K562 (cell line): ENCODE data around the gene RNASET2. TPM values are rescaled to one million over a fixed set of nuclear protein-coding genes. Genes with fewer than 3 reads are reported as not detected.

ENCODE experiments used
- ATAC-seq: fragments of 200-7000 bp; cut with Tn5 transposase; 3 replicates; pipeline ENCODE4 v1.9.1; 2020; ENCODE audit warnings: moderate library complexity
- BruUV-seq: library from RNA; stranded (reverse); fragments of 400-500 nt; replicated peaks from 2 replicates; lab custom pipeline; 2021; lab: Mats Ljungman, UMichigan
- CTCF ChIA-PET: fragments of 300-600 bp; formaldehyde crosslinking; extraction: SDS; loops from one replicate; lab custom pipeline; 2021; ENCODE audit warnings: low intra/inter-chr PET ratio; lab: Yijun Ruan, JAX
- POLR2A ChIA-PET: fragments of 300-600, 350-650 bp; sonication (Branson Sonifier 250); formaldehyde crosslinking; extraction: SDS; loops from one replicate; lab custom pipeline; 2021; ENCODE audit warnings: antibody characterized with exemption, inconsistent platforms; lab: Yijun Ruan, JAX
- DNase-seq, 4 experiments: peaks; one replicate each; pipeline versions ENCODE4 v3.0.0 to v3.0.0-alpha.2; 2011 to 2018; ENCODE audit warnings: low spot score in 3 of 4, mixed read lengths in 3 of 4; ENCODE audit errors: extremely low read depth in 1 of 4
- FAIRE-seq: peaks from 2 replicates; lab custom pipeline; 2011; peaks lifted over from hg19 to GRCh38; lab: Jason Lieb, UNC
- H2AFZ ChIP-seq: 2 replicates; pipeline ENCODE4 v1.6.0; 2011; ENCODE audit warnings: low read depth, low read length, control low read depth, inconsistent platforms
- H3K27ac ChIP-seq: fragments of 200-600 bp; 3 replicates; pipeline ENCODE4 v1.8.0; 2011; ENCODE audit warnings: low read depth, mild to moderate bottlenecking, control low read depth, inconsistent platforms, low read length, moderate library complexity, mixed read lengths; ENCODE audit errors: extremely low read depth
- H3K27me3 ChIP-seq, 2 experiments: fragments of 300-600 bp in 1 of 2; 2 replicates in 1 of 2; 3 replicates in 1 of 2; pipeline versions ENCODE4 v1.6.0 to v1.8.0; 2011; ENCODE audit warnings: inconsistent platforms in 2 of 2, low read length in 2 of 2, mild to moderate bottlenecking in 1 of 2, mixed read lengths in 1 of 2, moderate library complexity in 1 of 2; ENCODE audit not compliant: control insufficient read depth in 2 of 2, insufficient read depth in 2 of 2
- H3K36me3 ChIP-seq: fragments of 300-600 bp; 3 replicates; pipeline ENCODE4 v1.8.0; 2011; ENCODE audit warnings: mild to moderate bottlenecking, low read length, inconsistent platforms; ENCODE audit not compliant: control insufficient read depth, insufficient read depth
- H3K4me1 ChIP-seq, 2 experiments: fragments of 200-600 bp in 1 of 2; replicated peaks in 1 of 2; 2 replicates in 1 of 2; 3 replicates in 1 of 2; pipeline versions ENCODE4 v1.5.1 to v1.8.0; 2011; ENCODE audit warnings: inconsistent platforms in 2 of 2, low read length in 2 of 2, mild to moderate bottlenecking in 1 of 2, mixed read lengths in 1 of 2, moderate library complexity in 1 of 2; ENCODE audit not compliant: control insufficient read depth in 2 of 2, insufficient read depth in 2 of 2
- H3K4me2 ChIP-seq: 2 replicates; pipeline ENCODE4 v1.6.1; 2011; ENCODE audit warnings: low read length, control low read depth, inconsistent platforms, mixed read lengths; ENCODE audit not compliant: insufficient read depth
- H3K4me3 ChIP-seq: fragments of 200-600 bp; sonication (generic), shearing (Covaris generic); 2 replicates; pipeline ENCODE4 v1.5.1; 2016; ENCODE audit warnings: control low read depth, inconsistent platforms
- H3K79me2 ChIP-seq: fragments of 200-600 bp; 3 replicates; pipeline ENCODE4 v1.8.0; 2011; ENCODE audit warnings: low read length, inconsistent platforms; ENCODE audit not compliant: control insufficient read depth, insufficient read depth
- H3K9ac ChIP-seq, 2 experiments: 2 replicates each; pipeline versions ENCODE4 v1.6.0 to v1.6.1; 2011; ENCODE audit warnings: low read depth in 2 of 2, low read length in 2 of 2, control low read depth in 1 of 2, inconsistent platforms in 1 of 2, mild to moderate bottlenecking in 1 of 2, mixed read lengths in 1 of 2; ENCODE audit not compliant: insufficient read depth in 1 of 2
- H3K9me1 ChIP-seq: one replicate; pipeline ENCODE4 v1.6.0; 2011; ENCODE audit warnings: inconsistent platforms, mild to moderate bottlenecking, low read length, moderate library complexity; ENCODE audit not compliant: control insufficient read depth, insufficient read depth
- H3K9me3 ChIP-seq: replicated peaks from 2 replicates; pipeline ENCODE4 v1.5.1; 2011; ENCODE audit warnings: low read depth, low read length, inconsistent platforms; ENCODE audit not compliant: control insufficient read depth, insufficient read depth
- H4K20me1 ChIP-seq: replicated peaks from 2 replicates; pipeline ENCODE4 v1.6.1; 2011; ENCODE audit warnings: low read length, inconsistent platforms, mixed read lengths; ENCODE audit not compliant: control insufficient read depth, insufficient read depth
- BDP1 ChIP-seq: IDR thresholded peaks from 3 replicates; pipeline ENCODE4 v1.6.1; 2011; ENCODE audit not compliant: insufficient read length, insufficient read depth
- ERF ChIP-seq: fragments of 450-650 bp; formaldehyde crosslinking; IDR thresholded peaks from 2 replicates; pipeline ENCODE4 v1.4.0; 2020; ENCODE audit warnings: mild to moderate bottlenecking, mixed read lengths
- GTF2B ChIP-seq: IDR thresholded peaks from 2 replicates; pipeline ENCODE4 v1.6.1; 2011; ENCODE audit not compliant: insufficient read length; ENCODE audit errors: extremely low read depth
- KAT2B ChIP-seq: IDR thresholded peaks from one replicate; pipeline ENCODE4 v1.6.1; 2012; ENCODE audit warnings: low read depth, mild to moderate bottlenecking, control low read depth, inconsistent platforms, low read length, moderate library complexity
- KAT8 ChIP-seq: fragments of 450-650 bp; IDR thresholded peaks from 2 replicates; pipeline ENCODE4 v1.6.1; 2016; ENCODE audit warnings: low read depth, mild to moderate bottlenecking
- MAFF ChIP-seq: IDR thresholded peaks from 2 replicates; pipeline ENCODE4 v1.6.1; 2012; ENCODE audit warnings: low read length, improper control_type of control experiment
- NFYB ChIP-seq: IDR thresholded peaks from 2 replicates; pipeline ENCODE4 v1.6.1; 2011; ENCODE audit warnings: mild to moderate bottlenecking, moderate library complexity; ENCODE audit not compliant: insufficient read length; ENCODE audit errors: extremely low read depth
- PHF21A ChIP-seq: fragments of 450-650 bp; IDR thresholded peaks from 2 replicates; pipeline ENCODE4 v1.6.1; 2017; ENCODE audit warnings: low read depth, borderline replicate concordance
- RBM14 ChIP-seq: fragments of 200-400 bp; formaldehyde crosslinking; IDR thresholded peaks from 2 replicates; pipeline ENCODE4 v1.6.1; 2018; ENCODE audit warnings: low read depth, mild to moderate bottlenecking, low read length, moderate library complexity, borderline replicate concordance; ENCODE audit not compliant: insufficient read depth
- RBM39 ChIP-seq: fragments of 200-400 bp; formaldehyde crosslinking; optimal IDR thresholded peaks from 2 replicates; pipeline ENCODE3; 2018; ENCODE audit warnings: low read depth, low read length
- RERE ChIP-seq: sonication (generic); formaldehyde crosslinking; IDR thresholded peaks from 2 replicates; pipeline ENCODE4 v1.8.0; 2023; ENCODE audit warnings: missing genetic modification reagents, mild to moderate bottlenecking, borderline replicate concordance
- ZFP30 ChIP-seq: fragments of 250-450 bp; sonication (Bioruptor Pico); IDR thresholded peaks from 2 replicates; pipeline ENCODE4 v1.8.0; 2022; ENCODE audit warnings: moderate library complexity, mild to moderate bottlenecking, inconsistent platforms, borderline replicate concordance
- ZNF551 ChIP-seq: fragments of 250-450 bp; sonication (Bioruptor Pico); IDR thresholded peaks from 2 replicates; pipeline ENCODE4 v1.5.0; 2021; ENCODE audit warnings: mild to moderate bottlenecking, moderate library complexity
- WGBS: fragments of 100-300 bp; shearing (Covaris generic); methylation state at CpG from one replicate; pipeline ENCODE4 v1.1.6; 2016; ENCODE audit warnings: low coverage, mixed read lengths; ENCODE audit not compliant: insufficient coverage; ENCODE audit errors: missing lambda C conversion rate; 5-methylcytosine and 5-hydroxymethylcytosine counted together
- in situ Hi-C: fragments of 300-500 bp; cut with MboI; formaldehyde crosslinking; loops from 4 replicates; pipeline ENCODE4 v1.15.0; 2018; ENCODE audit warnings: inconsistent platforms, mixed read lengths
- intact Hi-C: fragments of 100-400 bp; cut with micrococcal nuclease; formaldehyde crosslinking; loops from 2 replicates; pipeline ENCODE4 v1.14.2; 2022
- polyA plus RNA-seq, 8 experiments: library from polyadenylated mRNA; depleted of rRNA in 4 of 8; stranded (reverse) in 5 of 8; unstranded in 3 of 8; fragments of >200 nt; fragmentation: Nextera tagmentation in 2 of 8; fragmentation: Illumina TruSeq in 1 of 8; extraction: Ambion mirVana in 2 of 8; extraction: Trizol in 1 of 8; gene quantifications; 2 replicates each; pipeline versions ENCODE4 v1.2.1 to v1.2.3, GENCODE V29; 2011 to 2014; ENCODE audit warnings: inconsistent platforms in 1 of 8, missing spikeins in 1 of 8
- total RNA-seq, 7 experiments: library from RNA; depleted of rRNA in 6 of 7; stranded (reverse); fragments of >200 nt in 6 of 7; fragmentation: Illumina TruSeq in 2 of 7; extraction: Trizol in 2 of 7; gene quantifications; 2 replicates each; pipeline versions ENCODE4 v1.2.1 to v1.2.3, GENCODE V29; 2011 to 2021; ENCODE audit warnings: low replicate concordance in 1 of 7

The RNASET2 gene
- total and polyA plus RNA-seq, 9 of the 15 experiments (the other 6 are each of a cell fraction or from before 2014, with no cell fraction given) = 7.4 to 141 (median 91.3) TPM

GRCh38 chr6:166903027-166903426 is 53.3 kb downstream of the RNASET2 start:
- Histone ChIP-seq H2AFZ (no peak overlapping the region), H3K4me1 (peaks cover 0 to 9% of the 10 kb centered on the region in 2 experiments; a peak in 2 of 5 replicates), H3K9me3 (peaks cover 3% of the 10 kb centered on the region; the same call in 1 of the 2 replicates), H3K79me2 (no peaks in the 10 kb centered on the region), H3K27ac (no peak overlapping the region), H3K9me1 (no peaks in the 10 kb centered on the region), H3K4me2 (no peak overlapping the region), H3K4me3 (no peak overlapping the region), H3K36me3 (no peaks in the 10 kb centered on the region), H4K20me1 (no peaks in the 10 kb centered on the region), H3K27me3 (peaks cover 14 to 58% of the 10 kb centered on the region in 2 experiments; a peak in 4 of 5 replicates), H3K9ac (no peak overlapping the region)
- TF ChIP-seq RERE (CRISPR knock-in tag) (no peak), PHF21A (no peak), KAT8 (no peak), NFYB (no peak), KAT2B (no peak), RBM39 (no peak), RBM14 (no peak), ZFP30 (CRISPR knock-in tag) (no peak), BDP1 (no peak), MAFF (no peak), GTF2B (no peak), ERF (CRISPR knock-in tag) (no peak), ZNF551 (CRISPR knock-in tag) (no peak)
- ChIA-PET POLR2A (no interaction called here), CTCF (no interaction called here)
- FAIRE-seq (no peak), DNase-seq (no peak), ATAC-seq (0 out of 3 replicates have a peak, but pooled peaks have one; percentile 22)
- intact Hi-C loops (no loop called here), in situ Hi-C loops (no loop called here)
- no TSS peak for BruUV-seq
- 23% methylated on average over 8 of the region's 8 CpGs for WGBS
